SH-SY5Y (cell line): ENCODE measurements around the gene SLC22A1.

ENCODE experiments used
- GATA2 ChIP-seq: IDR thresholded peaks from 2 replicates; pipeline ENCODE4 v1.6.1; 2011; ENCODE audit warnings: mild to moderate bottlenecking, low read depth, low read length
- GATA3 ChIP-seq: IDR thresholded peaks from 2 replicates; pipeline ENCODE4 v1.6.1; 2011; ENCODE audit warnings: low read depth, mild to moderate bottlenecking, low read length, moderate library complexity

GRCh38 chr6:160197662-160198061 lies 76.0 kb downstream of the SLC22A1 start:
- TF ChIP-seq GATA2 (no peak), GATA3 (no peak)
